HG03460 (cell line): ENCODE data around the gene TNIK.
"Not testable (repeated sequence)": the region's sequence is repeated elsewhere in the genome, so short reads cannot be mapped to it uniquely, and the experiment has no call there.

Experiments
- ATAC-seq: cut with Tn5 transposase; IDR thresholded peaks from one replicate; pipeline ENCODE4 v1.9.1; 2021; ENCODE audit not compliant: unreplicated experiment

TNIK gene

DNA sequence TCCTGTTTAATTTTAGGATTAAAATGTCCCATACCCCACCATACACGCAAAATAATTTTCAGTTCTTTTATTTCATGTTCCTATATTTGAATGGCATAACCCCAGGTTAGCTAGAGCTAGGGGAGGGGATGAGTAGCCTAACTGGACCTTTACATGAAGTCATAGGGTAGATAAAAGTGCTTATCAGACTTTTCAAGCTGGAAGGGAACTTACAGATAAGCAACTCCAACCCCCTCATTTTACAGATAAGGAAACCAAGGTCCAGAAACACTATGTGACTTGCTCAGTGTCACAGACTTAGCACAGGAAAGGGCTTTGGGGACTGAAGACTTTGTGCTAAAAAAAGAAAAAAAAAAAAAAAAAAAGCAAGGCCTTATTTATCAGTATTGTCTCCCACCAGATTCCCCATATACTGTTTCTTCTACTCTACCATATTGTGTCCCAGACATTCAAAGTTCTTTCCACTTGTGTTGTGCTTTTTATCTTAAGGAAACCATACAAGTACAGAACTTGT is 10.6 kb upstream of the TNIK start:
- ATAC-seq, result no peak

DNA sequence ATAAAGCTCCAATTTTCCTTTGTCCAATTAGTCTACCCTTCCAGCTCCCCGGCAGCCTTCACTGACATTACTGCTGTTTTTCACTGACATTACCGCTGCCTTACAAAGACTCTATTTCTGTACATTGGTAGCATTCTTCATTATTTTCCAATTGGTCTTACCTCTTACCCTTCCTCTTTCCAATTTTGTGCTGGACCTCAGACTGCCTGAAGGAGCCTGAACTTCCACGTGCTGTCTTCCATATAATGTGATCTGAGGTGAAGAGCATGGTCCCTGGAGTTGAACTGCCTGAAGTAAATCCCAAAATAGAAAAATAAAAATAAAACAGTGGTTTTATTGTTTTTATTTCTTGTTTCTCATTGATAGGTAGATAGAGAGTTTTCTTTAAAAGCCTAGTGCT is 9.2 kb upstream of the TNIK start:
- ATAC-seq, result no peak

DNA sequence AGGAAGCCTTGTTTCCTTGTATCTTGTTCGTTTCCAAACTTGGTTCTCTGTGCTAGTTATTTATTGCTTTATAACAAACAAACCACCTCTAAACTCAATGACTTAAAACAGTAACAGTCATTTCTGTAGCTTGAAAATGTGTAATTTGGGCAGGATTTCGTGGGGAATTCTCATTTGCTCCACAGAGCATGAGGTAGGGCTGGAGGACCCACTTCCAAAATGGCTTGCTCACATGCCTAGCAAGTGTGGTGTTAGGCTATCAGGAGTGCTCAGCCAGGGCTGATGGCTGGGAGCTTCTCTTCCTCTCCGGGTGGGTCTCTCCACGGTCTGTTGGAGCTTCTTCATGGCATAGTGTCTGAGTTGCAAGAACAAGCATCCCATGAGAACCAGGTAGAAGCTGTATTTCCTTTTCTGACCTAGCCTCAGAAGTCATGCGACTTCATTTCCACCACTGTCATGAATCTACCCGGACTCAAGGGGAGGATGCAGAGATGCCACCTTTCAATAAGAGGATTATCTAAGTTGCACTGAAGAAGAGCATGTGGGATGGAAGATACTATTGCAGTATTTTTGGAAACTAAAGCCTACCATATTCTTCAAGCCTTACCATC is 8.2 kb upstream of the TNIK start:
- no peak for ATAC-seq

DNA sequence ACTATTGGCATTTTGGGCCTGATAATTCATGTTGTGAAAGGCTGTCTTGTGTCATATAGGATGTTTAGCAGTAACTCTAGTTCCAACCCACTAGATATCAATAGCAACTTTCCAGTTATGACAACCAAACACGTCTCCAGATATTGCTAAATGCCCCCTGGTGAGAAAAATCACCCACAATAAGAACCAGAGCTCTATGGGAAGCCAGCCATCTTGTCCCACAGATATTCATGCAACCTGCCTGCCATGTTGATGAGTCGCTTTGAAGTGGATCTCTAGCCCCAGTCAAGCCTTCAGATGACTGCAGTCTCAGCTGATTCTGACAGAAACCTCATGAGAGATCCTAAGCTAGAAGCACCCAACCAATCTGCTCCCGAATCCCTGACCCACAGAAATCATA is 5.6 kb upstream of the TNIK start:
- no peak for ATAC-seq

DNA sequence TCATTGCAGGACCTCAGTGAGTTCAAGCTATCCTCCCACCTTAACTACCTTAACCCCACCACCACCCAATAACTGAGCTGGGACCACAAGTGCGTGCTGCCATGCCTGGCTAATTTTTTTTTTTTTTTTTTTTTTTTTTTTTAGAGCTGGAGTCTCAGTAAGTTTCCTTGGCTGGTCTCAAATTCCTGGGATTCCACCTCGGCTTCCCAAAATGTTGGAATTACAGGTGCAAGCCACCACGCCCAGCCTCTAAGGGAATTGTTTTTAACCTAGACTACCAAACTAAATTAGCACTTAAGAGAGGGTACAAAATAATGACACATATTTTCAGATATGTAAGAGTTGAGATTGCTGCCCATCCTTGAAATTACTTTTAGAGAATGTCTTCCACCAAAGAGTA is 4.3 kb upstream of the TNIK start:
- no peak for ATAC-seq

DNA sequence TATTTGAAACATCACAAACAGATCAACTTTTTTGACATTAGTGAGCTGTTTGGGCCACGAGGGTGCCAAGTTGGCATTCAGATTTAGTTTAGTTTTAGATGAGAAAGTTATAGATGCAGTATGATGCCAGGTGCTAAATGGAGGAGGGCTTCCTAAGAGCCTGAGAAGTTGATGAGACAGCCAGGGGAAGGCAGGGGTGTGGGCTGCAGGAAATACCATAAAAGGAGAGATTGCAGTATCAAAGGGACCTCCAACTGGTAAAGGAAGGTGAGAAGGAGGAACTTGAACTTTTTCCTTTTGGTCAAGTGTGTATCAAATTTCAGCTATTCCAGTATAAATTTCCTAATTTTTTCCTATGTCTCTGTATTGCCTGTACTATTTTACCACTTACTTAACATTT is 2.0 kb upstream of the TNIK start:
- no peak for ATAC-seq

DNA sequence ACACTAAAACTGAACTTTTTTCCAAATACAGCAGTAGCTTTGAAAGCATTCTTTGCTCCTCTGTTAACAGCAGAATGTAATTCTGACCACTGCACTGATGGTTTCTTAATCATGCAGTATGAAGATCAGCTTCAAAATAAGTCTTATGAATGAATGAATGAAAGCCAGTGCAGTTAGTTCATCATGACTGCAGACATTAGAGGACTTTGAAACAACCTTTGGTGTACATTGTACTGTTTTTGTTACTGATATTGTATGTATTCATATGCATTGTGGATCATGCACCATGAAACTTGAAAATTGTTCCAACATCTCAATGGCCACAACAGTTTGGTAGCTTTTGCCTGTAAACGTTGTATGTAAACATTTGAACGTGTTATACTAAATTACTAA is 1.3 kb upstream of the TNIK start:
- ATAC-seq, result no peak

DNA sequence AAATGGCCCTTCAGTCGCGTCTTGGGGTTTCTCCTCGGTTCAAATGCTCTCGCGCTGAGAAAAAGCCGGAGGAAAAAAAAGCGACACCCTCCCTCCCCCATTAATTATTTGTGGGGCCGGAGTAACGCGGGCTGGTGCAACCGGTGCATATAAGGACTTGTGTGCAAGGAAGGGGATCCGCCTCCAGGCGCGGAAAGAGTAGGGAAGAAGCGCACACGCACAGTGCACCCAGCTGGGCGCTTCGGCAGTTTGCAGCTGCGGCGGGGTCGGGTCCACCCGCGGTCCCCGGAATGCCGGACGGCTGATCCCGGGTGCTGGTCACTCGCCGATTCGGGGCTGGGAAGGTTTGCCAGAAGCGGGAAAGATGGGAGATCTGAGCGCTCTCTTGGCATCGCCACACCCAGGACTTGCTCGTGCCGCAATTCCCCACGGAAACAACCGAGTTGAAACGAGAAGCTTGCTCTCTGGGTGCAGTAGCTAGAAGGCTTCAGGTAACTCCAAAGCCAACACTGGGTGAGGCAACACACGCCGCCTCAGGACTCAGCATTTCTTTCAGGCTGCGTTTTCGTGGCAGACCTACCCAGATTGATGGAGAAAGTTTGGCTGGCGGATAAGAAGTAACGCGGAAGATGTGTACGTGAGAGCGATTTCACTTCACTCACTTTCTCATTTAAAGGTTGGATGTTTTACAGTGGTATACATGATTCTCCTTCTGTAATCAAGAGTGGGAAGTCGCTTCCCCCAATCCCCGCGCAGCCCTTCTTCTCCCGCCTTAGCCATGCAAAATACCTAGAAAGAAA is 720 bp upstream of the TNIK start:
- ATAC-seq, result peak; percentile 40

DNA sequence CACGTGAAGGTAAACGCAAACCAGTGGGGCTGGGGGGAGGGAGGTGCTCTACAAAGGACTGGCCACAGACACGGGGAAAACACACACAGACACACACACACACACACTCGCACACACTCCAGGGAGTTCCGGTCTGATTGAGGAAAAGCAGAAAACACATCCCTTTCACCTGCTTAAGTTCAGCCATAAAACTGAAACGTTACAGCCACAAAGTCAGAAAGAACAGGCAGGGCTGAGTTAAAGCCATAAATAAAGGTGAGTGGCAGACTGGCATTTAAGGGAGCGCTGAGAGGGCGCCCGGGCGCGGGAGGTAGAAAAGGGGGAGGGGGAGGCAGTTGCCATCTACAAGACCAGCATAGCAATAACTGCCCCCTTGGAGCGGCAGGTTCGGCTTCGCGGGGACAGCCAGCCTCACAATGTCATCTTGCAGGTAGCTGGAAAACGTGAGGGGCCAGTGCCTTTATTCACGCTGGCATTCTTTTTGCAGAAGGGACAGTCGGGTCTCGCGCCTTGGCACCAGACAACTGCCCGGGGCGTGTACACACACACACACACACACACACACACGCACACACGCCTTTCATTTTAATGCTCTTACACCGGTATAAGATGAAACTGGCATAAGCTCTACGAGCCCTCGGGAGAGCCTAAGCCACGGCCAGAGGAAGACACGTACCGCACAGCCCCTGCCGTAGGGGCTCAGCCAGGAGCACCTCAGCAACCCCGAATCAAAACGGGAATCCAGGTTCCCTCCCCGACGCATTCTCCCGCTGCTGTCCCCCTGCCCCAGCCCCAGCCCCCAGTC is 866 bp downstream of the TNIK start:
- no peak for ATAC-seq

DNA sequence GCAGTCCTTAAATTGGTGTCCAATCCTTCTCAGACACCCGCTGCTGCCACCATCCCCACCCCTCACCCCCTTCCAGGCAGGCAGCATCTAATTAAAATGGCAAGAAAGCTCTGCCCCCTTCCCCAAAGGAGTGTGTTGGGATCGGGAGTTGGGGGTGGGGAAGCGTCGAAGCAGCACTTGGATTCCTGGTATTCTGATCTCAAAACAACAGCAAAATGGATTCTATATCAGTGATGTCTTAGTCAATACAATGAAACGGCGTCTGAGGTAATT is 1.4 kb downstream of the TNIK start:
- no peak for ATAC-seq

DNA sequence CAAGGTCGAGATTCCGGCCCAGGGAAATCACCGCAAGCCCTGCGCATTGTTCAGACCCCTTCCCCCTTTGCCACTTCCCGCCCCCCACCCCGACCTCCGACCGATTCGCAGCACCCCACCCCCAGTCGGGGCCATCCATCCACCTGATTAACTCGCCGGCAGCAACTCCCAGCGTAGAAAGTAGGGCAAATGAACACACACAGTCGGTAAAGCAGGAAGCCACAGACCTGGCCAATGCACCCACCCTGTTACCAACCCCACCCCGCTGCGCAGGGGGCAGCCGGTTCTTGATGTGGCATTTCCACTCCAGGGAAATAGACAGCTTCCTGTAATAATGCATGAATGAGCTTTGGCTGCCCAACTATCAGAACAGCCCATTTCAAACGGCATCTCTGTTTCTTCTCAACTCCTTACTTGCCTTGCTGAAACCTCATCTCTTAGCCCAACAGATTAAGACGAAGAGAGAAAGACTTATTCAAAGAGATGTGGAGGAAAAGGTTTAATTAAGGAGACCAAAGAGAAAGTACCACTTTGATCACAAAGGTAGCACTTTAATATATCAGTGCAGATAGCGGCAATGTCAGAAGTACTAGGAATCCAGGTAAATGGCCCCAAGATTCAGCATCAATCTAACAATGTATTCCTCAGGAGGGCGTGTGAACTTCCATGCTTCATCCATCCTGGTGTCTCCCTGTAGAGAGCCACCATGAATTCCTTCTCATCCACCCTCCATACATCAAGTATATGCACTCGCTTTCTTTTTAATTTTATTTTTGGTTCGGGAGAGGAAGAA is 1.9 kb downstream of the TNIK start:
- ATAC-seq, result no peak

DNA sequence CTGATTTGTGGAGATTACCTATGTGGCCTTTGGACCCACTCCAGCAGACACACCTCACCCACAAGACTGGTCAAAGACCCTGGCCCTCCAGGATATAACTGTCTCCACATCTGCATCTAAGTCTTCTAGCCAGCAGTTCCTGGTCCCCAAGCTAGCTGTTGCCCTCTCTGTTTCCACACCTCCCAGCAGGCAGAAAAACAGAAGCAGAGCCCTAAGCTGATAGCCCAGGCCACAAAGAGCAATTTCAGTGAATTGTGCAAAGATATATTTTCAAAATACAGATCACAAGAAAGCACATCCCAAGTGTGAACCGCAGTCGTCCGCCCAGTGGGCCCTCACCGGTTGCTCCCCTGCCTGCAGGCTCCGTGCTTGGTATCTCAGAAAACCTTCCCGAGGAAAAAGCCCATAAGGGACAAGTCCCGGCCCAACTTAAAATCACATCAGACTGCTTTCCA is 2.6 kb downstream of the TNIK start:
- ATAC-seq, result no peak

DNA sequence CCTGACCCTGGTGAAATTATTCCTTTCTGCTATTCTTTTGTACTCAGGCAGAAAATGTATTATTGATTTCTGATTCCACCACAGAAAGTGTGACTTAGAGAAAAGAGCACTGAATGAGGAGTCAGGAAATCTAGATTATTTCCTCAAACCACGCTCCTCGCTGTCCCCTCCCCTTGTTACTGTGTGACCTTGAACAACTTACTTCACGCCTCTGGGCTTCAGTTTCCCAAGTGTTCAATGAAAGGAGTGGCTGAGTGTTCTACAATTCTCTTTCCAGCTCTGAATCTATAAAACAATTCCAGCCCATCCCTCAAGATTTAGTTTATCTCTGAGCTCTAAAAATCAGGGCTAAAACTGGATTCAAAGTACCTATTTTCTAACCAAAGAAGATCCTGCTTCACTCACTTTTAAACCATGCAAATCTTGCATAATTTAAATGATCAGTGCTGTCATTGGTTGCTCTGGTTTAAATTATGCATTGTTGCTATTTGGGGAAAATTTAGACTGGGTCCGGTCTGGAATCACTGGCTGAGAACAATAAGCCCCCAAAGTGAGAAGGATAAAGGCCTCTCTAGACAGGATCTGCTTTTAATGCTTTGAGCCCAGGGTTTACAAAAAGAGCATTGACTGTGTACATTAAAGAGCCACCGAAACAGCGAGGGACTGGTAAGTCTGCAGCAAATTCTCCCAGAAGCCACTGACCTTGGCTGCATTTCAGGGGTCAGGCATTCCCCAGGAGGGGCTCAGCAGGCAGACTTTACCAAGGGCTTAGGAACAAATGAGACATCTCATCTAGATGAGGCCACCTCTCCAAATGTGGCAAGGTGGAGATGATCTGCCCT is 3.2 kb downstream of the TNIK start:
- ATAC-seq, result no peak

DNA sequence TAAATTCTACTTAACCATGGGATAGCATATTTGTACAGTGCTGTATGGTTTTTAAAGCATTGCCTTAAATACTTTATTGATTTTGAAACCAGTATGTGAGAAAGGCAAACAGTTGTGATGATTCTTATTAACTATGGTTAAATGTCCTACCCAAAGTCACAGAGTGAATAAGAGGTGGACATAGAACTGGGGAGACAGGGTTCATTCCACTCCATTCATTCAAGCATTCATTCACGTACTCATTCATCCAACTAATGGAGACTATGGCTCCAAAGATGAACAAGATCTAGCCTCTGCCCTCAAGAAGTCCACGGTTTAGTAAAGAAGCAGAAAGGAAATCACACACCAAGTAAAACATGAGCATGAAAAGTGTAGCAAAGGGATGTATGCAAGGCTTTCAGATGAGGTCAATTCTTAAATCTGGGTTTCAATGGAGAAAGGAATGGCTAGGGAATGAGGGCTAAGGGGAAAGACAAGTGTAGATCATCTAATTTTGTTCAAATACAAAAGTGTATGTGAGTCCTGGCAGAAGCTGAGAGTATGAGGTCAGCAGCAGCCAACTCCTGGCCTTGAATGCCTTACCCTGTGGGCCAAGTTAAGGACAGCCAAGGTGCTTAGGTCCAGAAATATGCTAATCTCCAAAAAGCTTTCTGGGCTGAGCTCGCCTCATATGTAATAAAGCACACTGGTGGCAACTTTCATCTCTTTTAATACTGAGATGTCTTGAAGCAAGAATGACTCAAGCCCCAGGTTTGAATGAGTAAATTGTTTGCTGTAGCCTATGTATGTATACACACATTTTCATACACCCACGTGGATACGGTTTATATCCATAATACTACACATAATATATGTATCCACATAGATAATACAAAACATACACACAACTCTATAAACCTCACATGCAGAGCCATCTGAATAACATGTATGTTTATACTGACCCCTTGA is 4.3 kb downstream of the TNIK start:
- no peak for ATAC-seq

DNA sequence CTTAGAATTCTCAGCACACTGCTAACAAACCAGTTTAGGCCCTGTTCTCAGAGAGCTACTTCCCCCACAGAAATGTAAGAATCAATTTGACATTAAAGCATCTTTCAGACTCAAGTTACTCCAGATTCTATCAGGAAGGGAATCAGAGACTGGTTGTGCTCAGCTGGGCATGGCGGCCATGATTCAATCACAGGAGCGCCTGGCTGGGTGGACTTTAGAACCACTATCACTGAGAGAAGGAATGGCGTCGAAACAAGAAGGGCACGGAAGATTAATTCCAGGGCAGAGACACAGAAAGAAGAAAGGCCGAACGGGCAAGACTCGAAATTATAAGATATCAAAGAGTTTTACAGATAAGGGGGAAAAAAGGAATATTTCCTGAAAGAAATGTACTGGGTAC is 6.2 kb downstream of the TNIK start:
- ATAC-seq, result no peak

DNA sequence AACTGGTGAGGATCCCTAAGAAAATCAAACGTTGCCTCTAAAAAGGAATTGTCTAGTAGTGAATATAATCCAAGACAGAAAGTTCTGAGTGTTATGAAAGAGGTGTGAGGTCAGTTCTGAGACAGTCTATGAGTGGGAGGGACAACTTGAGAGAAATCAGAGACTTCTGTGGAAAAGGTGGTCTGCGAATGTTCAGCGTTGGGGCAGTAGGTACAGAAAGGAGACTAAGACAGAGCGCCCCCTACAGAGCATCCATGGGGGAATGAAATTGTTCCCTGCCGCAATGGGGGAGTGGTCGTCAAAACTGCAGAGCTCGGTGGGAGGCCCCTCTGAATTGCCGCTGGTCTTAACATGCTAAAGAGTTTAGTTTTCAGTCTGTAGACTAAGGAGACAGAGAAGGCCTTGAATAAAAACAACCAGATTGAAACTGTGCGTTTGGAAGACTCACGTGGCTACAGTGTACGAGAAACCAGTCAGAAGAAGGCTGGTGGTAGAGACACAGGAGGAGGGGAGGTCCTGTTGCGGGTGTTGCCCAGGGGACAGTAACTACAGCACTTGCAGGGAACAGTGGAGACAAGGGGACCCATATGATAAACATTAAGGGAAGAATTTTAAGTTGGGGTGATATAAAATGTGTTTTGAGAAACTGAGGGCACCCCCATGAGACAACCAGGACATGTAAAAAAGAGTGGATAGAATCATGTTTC is 6.9 kb downstream of the TNIK start:
- ATAC-seq, result no peak

DNA sequence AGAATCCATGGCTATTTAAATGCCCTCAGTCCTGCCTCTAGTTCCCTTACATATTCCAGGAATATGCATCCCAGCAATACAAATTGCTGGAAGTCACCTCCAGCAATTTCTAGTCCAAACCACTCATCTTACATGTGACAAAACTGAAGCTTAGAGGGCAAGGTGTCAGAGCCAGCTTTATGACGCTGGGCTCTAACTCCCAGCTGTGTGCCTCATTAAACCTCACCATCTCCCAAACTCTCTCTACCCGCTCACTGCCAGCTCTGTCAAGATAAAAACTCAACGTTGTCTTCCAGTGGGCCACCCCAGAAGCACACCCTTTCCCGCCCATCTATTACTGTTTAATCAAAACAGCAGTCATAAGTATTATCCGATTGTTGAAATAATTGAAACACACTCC is 7.9 kb downstream of the TNIK start:
- ATAC-seq, result no peak

DNA sequence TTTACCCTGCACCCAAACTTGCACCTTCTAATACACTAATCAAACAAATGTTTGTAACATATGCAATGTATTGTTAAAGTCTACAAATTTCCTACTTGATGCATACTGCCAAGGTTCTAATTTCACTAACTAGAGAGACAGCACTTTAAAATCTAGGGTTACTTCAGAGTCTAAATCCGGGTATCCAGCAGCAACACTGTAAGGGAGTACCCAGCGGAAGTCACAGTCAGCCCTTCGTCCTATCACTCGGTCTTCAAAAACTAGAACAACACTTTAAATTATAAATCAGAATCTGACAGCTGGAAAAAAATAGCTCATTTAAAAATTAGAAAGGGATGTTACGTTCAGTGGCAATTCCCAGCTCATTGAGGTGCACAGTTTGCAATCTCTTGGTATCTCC is 8.3 kb downstream of the TNIK start:
- ATAC-seq, result no peak

DNA sequence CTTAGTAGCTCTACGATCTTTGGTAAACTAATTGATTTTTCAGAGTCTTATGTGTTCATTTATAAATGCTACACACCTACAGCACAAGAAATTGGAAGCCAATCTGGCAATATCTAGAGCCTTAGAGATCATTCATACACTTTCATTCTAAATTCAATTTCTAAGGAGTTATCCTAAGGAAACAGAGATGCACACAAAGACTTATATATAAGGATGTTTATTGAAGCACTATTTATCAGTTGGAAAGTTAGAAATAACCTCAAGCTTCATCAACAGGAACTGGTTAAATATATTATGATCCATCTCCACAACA is 12.7 kb downstream of the TNIK start:
- not testable (repeated sequence) for ATAC-seq
